Measurements from ENCODE around the gene NACAD. TPM values are rescaled to one million over a fixed set of nuclear protein-coding genes. Genes with fewer than 3 reads are reported as not detected.

NACAD gene
- total RNA-seq, 2 experiments from 2014 or later, result 0.09 to 0.35 TPM

- H3K4me3 Mint-ChIP-seq, result no peak overlapping the region
- DNase-seq (no peak), ATAC-seq (no peak)
- H3K27ac Mint-ChIP-seq, result no peak overlapping the region
- no peaks in the 10 kb centered on the region for H3K36me3 Mint-ChIP-seq
- CTCF ChIA-PET, result no interaction called here
- H3K4me1 Mint-ChIP-seq, result no peaks in the 10 kb centered on the region
- no peaks in the 10 kb centered on the region for H3K27me3 Mint-ChIP-seq
- no peaks in the 10 kb centered on the region for H3K9me3 Mint-ChIP-seq (ENCODE audit: low read depth)
Measured at GRCh38 chr7:45082031-45082830, 6.5 kb downstream of the NACAD start.

- ATAC-seq, result no peak
- H3K27ac Mint-ChIP-seq, result no peak overlapping the region
- CTCF ChIA-PET, result interaction anchor here (1.4 kb wide), 1 partner anchor 54 kb away, joined by 8 read pairs; no protein-coding TSS in a partner anchor
- H3K9me3 Mint-ChIP-seq (ENCODE audit: low read depth), result no peaks in the 10 kb centered on the region
- H3K36me3 Mint-ChIP-seq, result no peaks in the 10 kb centered on the region
- DNase-seq, result no peak
- H3K4me1 Mint-ChIP-seq, result no peaks in the 10 kb centered on the region
- H3K4me3 Mint-ChIP-seq, result no peak overlapping the region
- H3K27me3 Mint-ChIP-seq, result no peaks in the 10 kb centered on the region
Measured at GRCh38 chr7:45081670-45081974, 7.1 kb downstream of the NACAD start.

GRCh38 chr7:45080958-45081669, 7.7 kb downstream of the NACAD start:
- CTCF ChIA-PET, result interaction anchor here (1.4 kb wide), 1 partner anchor 55 kb away, joined by 8 read pairs; no protein-coding TSS in a partner anchor
- H3K4me3 Mint-ChIP-seq, result no peak overlapping the region
- no peaks in the 10 kb centered on the region for H3K4me1 Mint-ChIP-seq
- DNase-seq (no peak), ATAC-seq (no peak)
- peak overlapping the region; percentile 6 for H3K27ac Mint-ChIP-seq
- H3K9me3 Mint-ChIP-seq (ENCODE audit: low read depth), result no peaks in the 10 kb centered on the region
- H3K27me3 Mint-ChIP-seq, result no peaks in the 10 kb centered on the region
- no peaks in the 10 kb centered on the region for H3K36me3 Mint-ChIP-seq

- DNase-seq, result no peak
- H3K9me3 Mint-ChIP-seq (ENCODE audit: low read depth), result no peaks in the 10 kb centered on the region
- peak overlapping the region; percentile 6 for H3K27ac Mint-ChIP-seq
- peak; percentile 26 for ATAC-seq
- no peaks in the 10 kb centered on the region for H3K27me3 Mint-ChIP-seq
- H3K4me3 Mint-ChIP-seq, result no peak overlapping the region
- H3K4me1 Mint-ChIP-seq, result no peaks in the 10 kb centered on the region
- H3K36me3 Mint-ChIP-seq, result peaks cover 4% of the 10 kb centered on the region
- CTCF ChIA-PET, result interaction anchor here (1.4 kb wide), 1 partner anchor 55 kb away, joined by 8 read pairs; no protein-coding TSS in a partner anchor
Measured at GRCh38 chr7:45080265-45080957, 8.4 kb downstream of the NACAD start.

GRCh38 chr7:45078125-45078681, 10.6 kb downstream of the NACAD start:
- Mint-ChIP-seq H3K36me3 (peaks cover 20% of the 10 kb centered on the region), H3K27me3 (no peaks in the 10 kb centered on the region), H3K4me3 (no peak overlapping the region), H3K4me1 (no peaks in the 10 kb centered on the region), H3K27ac (no peak overlapping the region), H3K9me3 (ENCODE audit: low read depth) (no peaks in the 10 kb centered on the region)
- CTCF ChIA-PET, result no interaction called here
- ATAC-seq (no peak), DNase-seq (no peak)

- no peaks in the 10 kb centered on the region for H3K9me3 Mint-ChIP-seq (ENCODE audit: low read depth)
- no peak overlapping the region for H3K4me3 Mint-ChIP-seq
- H3K27me3 Mint-ChIP-seq, result no peaks in the 10 kb centered on the region
- H3K4me1 Mint-ChIP-seq, result no peaks in the 10 kb centered on the region
- ATAC-seq (no peak), DNase-seq (no peak)
- CTCF ChIA-PET, result no interaction called here
- H3K36me3 Mint-ChIP-seq, result peaks cover 26% of the 10 kb centered on the region
- H3K27ac Mint-ChIP-seq, result peak overlapping the region; percentile 39
Measured at GRCh38 chr7:45077579-45077978, 11.2 kb downstream of the NACAD start.

GRCh38 chr7:45076946-45077345, 11.8 kb downstream of the NACAD start:
- no peak overlapping the region for H3K27ac Mint-ChIP-seq
- no peak for ATAC-seq
- H3K9me3 Mint-ChIP-seq (ENCODE audit: low read depth), result no peaks in the 10 kb centered on the region
- CTCF ChIA-PET, result no interaction called here
- DNase-seq, result no peak
- H3K36me3 Mint-ChIP-seq, result peaks cover 27% of the 10 kb centered on the region
- H3K4me3 Mint-ChIP-seq, result no peak overlapping the region
- H3K4me1 Mint-ChIP-seq, result no peaks in the 10 kb centered on the region
- no peaks in the 10 kb centered on the region for H3K27me3 Mint-ChIP-seq

GRCh38 chr7:45075871-45076796, 12.6 kb downstream of the NACAD start:
- CTCF ChIA-PET, result no interaction called here
- no peaks in the 10 kb centered on the region for H3K4me1 Mint-ChIP-seq
- H3K27me3 Mint-ChIP-seq, result no peaks in the 10 kb centered on the region
- H3K9me3 Mint-ChIP-seq (ENCODE audit: low read depth), result no peaks in the 10 kb centered on the region
- no peak overlapping the region for H3K4me3 Mint-ChIP-seq
- ATAC-seq (no peak), DNase-seq (no peak)
- peaks cover 31% of the 10 kb centered on the region for H3K36me3 Mint-ChIP-seq
- no peak overlapping the region for H3K27ac Mint-ChIP-seq

GRCh38 chr7:45075355-45075644, 13.5 kb downstream of the NACAD start:
- Mint-ChIP-seq H3K27ac (peak overlapping the region; percentile 44), H3K9me3 (ENCODE audit: low read depth) (no peaks in the 10 kb centered on the region), H3K36me3 (peaks cover 34% of the 10 kb centered on the region), H3K27me3 (no peaks in the 10 kb centered on the region), H3K4me3 (no peak overlapping the region), H3K4me1 (no peaks in the 10 kb centered on the region)
- DNase-seq (no peak), ATAC-seq (no peak)
- CTCF ChIA-PET, result no interaction called here

- H3K27ac Mint-ChIP-seq, result peak overlapping the region; percentile 44
- H3K27me3 Mint-ChIP-seq, result no peaks in the 10 kb centered on the region
- H3K36me3 Mint-ChIP-seq, result peaks cover 34% of the 10 kb centered on the region
- H3K9me3 Mint-ChIP-seq (ENCODE audit: low read depth), result no peaks in the 10 kb centered on the region
- ATAC-seq (no peak), DNase-seq (no peak)
- CTCF ChIA-PET, result no interaction called here
- H3K4me1 Mint-ChIP-seq, result no peaks in the 10 kb centered on the region
- H3K4me3 Mint-ChIP-seq, result no peak overlapping the region
Measured at GRCh38 chr7:45074528-45075354, 14.0 kb downstream of the NACAD start.

- CTCF ChIA-PET, result no interaction called here
- Mint-ChIP-seq H3K4me1 (no peaks in the 10 kb centered on the region), H3K4me3 (no peak overlapping the region), H3K36me3 (peaks cover 41% of the 10 kb centered on the region), H3K27ac (no peak overlapping the region), H3K27me3 (no peaks in the 10 kb centered on the region), H3K9me3 (ENCODE audit: low read depth) (no peaks in the 10 kb centered on the region)
- DNase-seq (no peak), ATAC-seq (no peak)
Measured at GRCh38 chr7:45073786-45074527, 14.8 kb downstream of the NACAD start.
